GM12872 (cell line): Measurements from ENCODE around the gene MEDAG.
A peak's percentile ranks its signal among the peaks of the same experiment; 100 is the strongest.

Experiments
- TF ChIP-seq, protein P1 (sequence below): IDR thresholded peaks from 3 replicates; pipeline ENCODE4 v1.5.1; 2011; ENCODE audit warnings: low read depth, mild to moderate bottlenecking, low read length, moderate library complexity; ENCODE audit not compliant: insufficient read depth

MEDAG gene

GRCh38 chr13:30926781-30927180 lies 20.7 kb downstream of the MEDAG start:
- TF ChIP-seq, protein P1, sequence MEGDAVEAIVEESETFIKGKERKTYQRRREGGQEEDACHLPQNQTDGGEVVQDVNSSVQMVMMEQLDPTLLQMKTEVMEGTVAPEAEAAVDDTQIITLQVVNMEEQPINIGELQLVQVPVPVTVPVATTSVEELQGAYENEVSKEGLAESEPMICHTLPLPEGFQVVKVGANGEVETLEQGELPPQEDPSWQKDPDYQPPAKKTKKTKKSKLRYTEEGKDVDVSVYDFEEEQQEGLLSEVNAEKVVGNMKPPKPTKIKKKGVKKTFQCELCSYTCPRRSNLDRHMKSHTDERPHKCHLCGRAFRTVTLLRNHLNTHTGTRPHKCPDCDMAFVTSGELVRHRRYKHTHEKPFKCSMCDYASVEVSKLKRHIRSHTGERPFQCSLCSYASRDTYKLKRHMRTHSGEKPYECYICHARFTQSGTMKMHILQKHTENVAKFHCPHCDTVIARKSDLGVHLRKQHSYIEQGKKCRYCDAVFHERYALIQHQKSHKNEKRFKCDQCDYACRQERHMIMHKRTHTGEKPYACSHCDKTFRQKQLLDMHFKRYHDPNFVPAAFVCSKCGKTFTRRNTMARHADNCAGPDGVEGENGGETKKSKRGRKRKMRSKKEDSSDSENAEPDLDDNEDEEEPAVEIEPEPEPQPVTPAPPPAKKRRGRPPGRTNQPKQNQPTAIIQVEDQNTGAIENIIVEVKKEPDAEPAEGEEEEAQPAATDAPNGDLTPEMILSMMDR, result no peak

- TF ChIP-seq, protein P1, result no peak
Measured at GRCh38 chr13:30927595-30927994, 21.5 kb downstream of the MEDAG start.

DNA sequence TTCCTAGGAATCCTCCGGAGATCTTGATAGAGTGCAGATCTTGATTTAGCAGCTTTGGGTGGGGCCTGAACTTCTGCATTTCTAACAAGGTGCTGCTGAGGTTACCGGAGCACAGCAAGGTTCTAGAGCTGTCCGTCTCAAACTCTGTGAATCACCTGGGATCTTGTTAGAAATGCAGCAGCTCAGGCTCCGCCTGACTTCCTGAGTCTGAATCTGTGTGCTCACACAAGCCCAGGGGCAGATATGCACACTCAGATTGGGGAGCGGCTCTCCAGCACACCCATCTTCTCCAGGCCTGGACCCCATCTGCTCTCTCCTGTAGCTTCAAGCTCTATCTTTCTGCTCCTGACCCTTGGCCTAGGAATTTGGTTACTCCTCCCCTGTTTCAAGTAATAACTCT lies 22.9 kb downstream of the MEDAG start:
- TF ChIP-seq, protein P1, result no peak

GRCh38 chr13:30932481-30933353 lies 26.6 kb downstream of the MEDAG start, which contains the start of gene TEX26:
Gene TEX26 (plus strand): TSS chr13:30932656. CDS start chr13:30932716, 60 bp downstream.
- TF ChIP-seq, protein P1, result no peak

DNA sequence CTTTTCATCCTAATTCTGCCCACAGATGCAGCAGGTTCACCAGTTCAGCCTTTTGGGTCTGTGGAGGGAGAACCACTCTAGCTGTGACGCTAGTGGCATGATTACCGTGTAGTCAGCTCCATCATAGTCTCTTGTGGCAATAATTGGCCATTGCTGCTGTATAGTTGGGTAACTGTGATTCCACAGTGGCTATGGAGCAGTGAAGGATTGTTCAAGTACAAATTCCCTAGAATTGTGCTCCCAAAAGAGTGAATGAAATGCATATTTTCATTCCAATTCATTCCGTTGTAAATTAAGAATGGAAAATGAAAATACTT lies 27.2 kb downstream of the MEDAG start:
- TF ChIP-seq, protein P1, result no peak

GRCh38 chr13:30934381-30934780 lies 28.3 kb downstream of the MEDAG start:
- TF ChIP-seq, protein P1, result 0 out of 3 replicates have a peak, but pooled peaks have one; percentile 23

DNA sequence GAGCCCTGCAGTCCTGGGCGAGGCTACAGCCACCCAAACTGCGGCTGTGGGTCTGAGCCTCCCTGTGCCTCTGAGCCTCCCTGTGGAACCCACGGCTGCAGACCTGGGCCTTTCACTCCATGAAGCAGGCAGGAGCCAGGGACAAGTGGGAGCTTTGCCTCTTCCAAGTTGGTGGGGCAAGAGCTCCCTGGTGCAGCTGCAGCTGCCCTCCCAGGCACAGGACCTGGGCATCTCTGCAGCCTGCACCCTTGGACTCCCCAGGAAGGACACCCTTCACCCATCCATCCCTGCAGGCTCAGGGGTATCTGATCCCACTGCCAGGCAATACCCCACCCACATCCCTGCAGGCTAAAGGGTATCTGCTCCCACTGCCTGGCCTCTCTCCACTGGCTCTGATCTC lies 28.7 kb downstream of the MEDAG start:
- TF ChIP-seq, protein P1, result no peak
